ENCODE measurements around the gene AKAP13.
A peak's percentile ranks its signal among the peaks of the same experiment; 100 is the strongest.

Gene AKAP13

DNA sequence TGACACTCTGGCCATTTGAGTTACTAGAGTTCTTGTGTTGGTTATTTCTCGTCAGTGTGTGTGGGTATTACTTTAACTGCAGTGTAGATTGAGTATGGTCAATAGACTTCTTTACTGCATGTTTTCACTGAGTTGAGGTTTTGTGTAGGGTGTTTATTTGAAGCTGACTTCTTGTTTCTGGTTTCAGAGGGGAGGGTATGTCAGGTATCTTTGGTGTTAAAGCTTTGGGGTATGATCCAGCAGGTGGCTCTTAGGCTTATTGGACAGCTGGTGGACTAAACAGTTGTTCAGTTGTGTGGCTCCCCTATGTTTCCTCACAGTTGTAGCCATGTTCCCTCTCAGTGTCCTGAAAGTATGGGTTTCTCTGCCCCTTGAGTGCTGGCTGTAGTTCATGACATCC is 72.0 kb downstream of the AKAP13 start:
- Histone ChIP-seq H4K20me1 (ENCODE audit: insufficient read depth, low read length) (peaks cover 73% of the 10 kb centered on the region; the same call in 1 of the 2 replicates), H3K4me1 (ENCODE audit: low read length) (peaks cover 43% of the 10 kb centered on the region), H2AFZ (ENCODE audit: low read depth, low read length) (no peak overlapping the region), H3K79me2 (ENCODE audit: low read length) (peaks cover 73% of the 10 kb centered on the region), H3K4me2 (ENCODE audit: low read length) (no peak overlapping the region), H3K9me3 (ENCODE audit: insufficient read depth, low read length) (peaks cover 16% of the 10 kb centered on the region; the same call in 1 of the 2 replicates), H3K36me3 (replicated peaks; ENCODE audit: low read depth, low read length) (peaks cover 15% of the 10 kb centered on the region), H3K27me3 (ENCODE audit: low read depth, low read length) (peaks cover 9% of the 10 kb centered on the region; the same call in 1 of the 2 replicates), H3K9ac (ENCODE audit: low read length) (no peak overlapping the region), H3K27ac (ENCODE audit: low read length) (no peak overlapping the region), H3K4me3 (ENCODE audit: low read length) (no peak overlapping the region)
- TF ChIP-seq EZH2phosphoT487 (IDR thresholded peaks at IDR 0.05; ENCODE audit: low read depth) (no peak), CTCF (IDR thresholded peaks at IDR 0.05; ENCODE audit: low read depth, low read length) (no peak)

DNA sequence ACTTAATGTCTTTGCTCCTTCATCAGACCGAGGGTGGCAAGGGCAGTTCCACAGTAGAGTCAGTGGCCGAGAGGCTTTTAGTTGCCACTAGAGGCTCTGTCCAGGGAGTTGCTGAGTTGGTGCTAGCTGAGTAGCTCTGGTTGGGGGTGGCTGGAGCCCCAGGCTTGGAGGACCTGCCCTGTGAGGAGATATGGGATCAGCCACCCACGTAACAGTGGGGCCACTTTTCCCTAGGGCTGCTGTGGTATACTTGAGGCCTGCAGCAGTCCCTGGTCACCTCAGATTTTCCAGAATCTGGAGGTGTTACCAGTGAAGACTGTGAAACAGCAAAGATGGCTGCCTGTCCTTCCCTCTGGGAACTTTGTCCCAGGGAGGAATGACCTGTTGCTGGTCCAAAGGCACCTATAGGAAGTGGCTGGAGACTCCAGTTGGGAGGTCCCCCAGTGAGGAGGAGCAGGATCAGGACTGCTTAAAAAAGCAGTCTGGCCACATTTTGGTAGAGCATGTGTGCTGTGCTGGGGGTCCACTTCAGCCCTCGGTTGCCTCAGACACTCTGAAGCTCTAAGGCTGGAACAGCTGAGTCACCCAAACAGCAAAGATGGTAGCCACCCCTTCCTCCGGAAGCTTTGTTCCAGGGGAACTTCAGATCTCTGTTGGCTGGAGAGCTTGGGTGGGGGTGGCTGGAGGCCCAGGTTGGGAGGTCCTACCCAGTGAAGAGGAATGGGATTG is 72.9 kb downstream of the AKAP13 start:
- Histone ChIP-seq H4K20me1 (ENCODE audit: insufficient read depth, low read length) (peaks cover 76% of the 10 kb centered on the region; the same call in 1 of the 2 replicates), H3K4me3 (ENCODE audit: low read length) (no peak overlapping the region), H3K4me2 (ENCODE audit: low read length) (no peak overlapping the region), H3K9me3 (ENCODE audit: insufficient read depth, low read length) (peaks cover 16% of the 10 kb centered on the region; the same call in 1 of the 2 replicates), H3K36me3 (replicated peaks; ENCODE audit: low read depth, low read length) (peaks cover 15% of the 10 kb centered on the region), H2AFZ (ENCODE audit: low read depth, low read length) (no peak overlapping the region), H3K79me2 (ENCODE audit: low read length) (peaks cover 69% of the 10 kb centered on the region), H3K9ac (ENCODE audit: low read length) (no peak overlapping the region), H3K27ac (ENCODE audit: low read length) (no peak overlapping the region), H3K4me1 (ENCODE audit: low read length) (peaks cover 45% of the 10 kb centered on the region), H3K27me3 (ENCODE audit: low read depth, low read length) (peaks cover 9% of the 10 kb centered on the region; the same call in 1 of the 2 replicates)
- TF ChIP-seq EZH2phosphoT487 (IDR thresholded peaks at IDR 0.05; ENCODE audit: low read depth) = no peak
- 0 out of 2 replicates have a peak, but pooled peaks have one; percentile 5 for TF ChIP-seq CTCF (IDR thresholded peaks at IDR 0.05; ENCODE audit: low read depth, low read length)

- Histone ChIP-seq H3K4me2 (ENCODE audit: low read length) (peak overlapping the region; percentile 56), H3K4me3 (ENCODE audit: low read length) (peak overlapping the region; percentile 45), H3K9ac (ENCODE audit: low read length) (no peak overlapping the region), H3K27me3 (ENCODE audit: low read depth, low read length) (peaks cover 9% of the 10 kb centered on the region; the same call in 1 of the 2 replicates), H3K27ac (ENCODE audit: low read length) (no peak overlapping the region), H3K4me1 (ENCODE audit: low read length) (peaks cover 45% of the 10 kb centered on the region), H3K36me3 (replicated peaks; ENCODE audit: low read depth, low read length) (peaks cover 15% of the 10 kb centered on the region), H3K79me2 (ENCODE audit: low read length) (peaks cover 65% of the 10 kb centered on the region), H3K9me3 (ENCODE audit: insufficient read depth, low read length) (peaks cover 16% of the 10 kb centered on the region; the same call in 1 of the 2 replicates), H2AFZ (ENCODE audit: low read depth, low read length) (no peak overlapping the region), H4K20me1 (ENCODE audit: insufficient read depth, low read length) (peaks cover 73% of the 10 kb centered on the region; the same call in 1 of the 2 replicates)
- TF ChIP-seq CTCF (IDR thresholded peaks at IDR 0.05; ENCODE audit: low read depth, low read length) (peak; percentile 59), EZH2phosphoT487 (IDR thresholded peaks at IDR 0.05; ENCODE audit: low read depth) (no peak)
Observed at GRCh38 chr15:85454403-85454802, 74.0 kb downstream of the AKAP13 start.

DNA sequence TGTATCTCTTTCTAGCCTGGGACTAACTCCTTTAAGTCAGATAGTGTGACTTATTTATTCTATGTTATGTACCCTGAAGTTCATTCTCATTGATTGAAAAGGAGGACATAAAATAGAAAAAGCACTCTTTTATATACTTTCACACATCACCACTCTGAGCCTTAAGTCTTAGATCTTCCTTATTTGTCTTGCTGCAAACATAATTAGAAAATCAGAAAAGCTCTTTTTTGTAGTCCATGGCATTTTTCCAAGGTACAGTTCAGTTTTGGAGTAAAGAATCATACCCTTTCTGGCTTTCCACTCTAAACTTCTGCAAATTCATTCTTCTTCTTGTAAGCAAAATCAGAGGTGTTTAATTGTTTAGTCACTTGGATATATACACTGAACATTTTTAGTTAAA is 75.5 kb downstream of the AKAP13 start:
- Histone ChIP-seq H3K9ac (ENCODE audit: low read length) (no peak overlapping the region), H3K4me1 (ENCODE audit: low read length) (peaks cover 45% of the 10 kb centered on the region), H3K79me2 (ENCODE audit: low read length) (peaks cover 57% of the 10 kb centered on the region)

More for the DNA sequence above, 75.5 kb downstream of the AKAP13 start:
- H4K20me1 ChIP-seq (ENCODE audit: insufficient read depth, low read length) = peaks cover 73% of the 10 kb centered on the region
- peaks cover 9% of the 10 kb centered on the region; the same call in 1 of the 2 replicates for H3K27me3 ChIP-seq (ENCODE audit: low read depth, low read length)
- H2AFZ ChIP-seq (ENCODE audit: low read depth, low read length) = no peak overlapping the region
- peaks cover 6% of the 10 kb centered on the region for H3K36me3 ChIP-seq (replicated peaks; ENCODE audit: low read depth, low read length)
- no peak overlapping the region for H3K27ac ChIP-seq (ENCODE audit: low read length)
- H3K9me3 ChIP-seq (ENCODE audit: insufficient read depth, low read length) = peaks cover 3% of the 10 kb centered on the region; the same call in 1 of the 2 replicates
- no peak overlapping the region for H3K4me2 ChIP-seq (ENCODE audit: low read length)
- TF ChIP-seq CTCF (IDR thresholded peaks at IDR 0.05; ENCODE audit: low read depth, low read length) (no peak), EZH2phosphoT487 (IDR thresholded peaks at IDR 0.05; ENCODE audit: low read depth) (no peak)
- H3K4me3 ChIP-seq (ENCODE audit: low read length) = no peak overlapping the region

All from OCI-LY3 (cell line).